Measurements from ENCODE around the gene CNTN4. TPM values are rescaled to one million over a fixed set of nuclear protein-coding genes. Genes with fewer than 3 reads are reported as not detected.

The CNTN4 gene
- total and polyA plus RNA-seq, 2 of the 8 experiments (the other 6 are each of a cell fraction or from before 2014, with no cell fraction given): 0.41 to 2.2 TPM

DNA sequence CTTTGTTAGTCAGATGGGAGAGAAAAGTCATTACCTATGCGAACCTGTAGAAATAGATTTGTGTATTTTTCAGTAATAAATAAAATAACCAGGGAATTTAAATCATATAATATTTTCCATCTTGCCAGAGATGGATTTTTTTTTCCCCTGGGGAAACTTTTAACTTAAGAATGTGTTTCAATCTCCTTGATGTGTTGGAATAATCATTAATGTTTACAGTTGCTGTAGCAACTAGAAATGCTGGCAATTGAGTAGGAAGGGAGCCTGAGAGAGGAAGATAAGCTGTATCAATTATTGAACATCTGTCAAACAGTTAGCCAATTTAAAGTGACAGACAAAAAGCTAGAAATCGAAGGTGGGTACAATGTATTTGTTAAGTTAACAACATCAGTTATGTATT is 752.0 kb downstream of the CNTN4 start (continued):
- TF ChIP-seq CHD7 (IDR thresholded peaks at IDR 0.05; ENCODE audit: insufficient replicate concordance, low read length): no peak
- TF ChIP-seq KDM4A (IDR thresholded peaks at IDR 0.05; ENCODE audit: low read depth, low read length, severe bottlenecking): no peak
- no peak for TF ChIP-seq SP4 (IDR thresholded peaks at IDR 0.05; ENCODE audit: low read length)
- TF ChIP-seq GABPA (IDR thresholded peaks at IDR 0.05; ENCODE audit: borderline replicate concordance, insufficient read depth, low read length): no peak
- no peak for TF ChIP-seq RNF2 (IDR thresholded peaks at IDR 0.05; ENCODE audit: borderline replicate concordance, low read depth, low read length, missing control alignments, poor library complexity, severe bottlenecking)
